GM19043 (cell line): Measurements from ENCODE around the gene FJX1.
A peak's percentile ranks its signal among the peaks of the same experiment; 100 is the strongest.

ENCODE experiments used
- ATAC-seq: cut with Tn5 transposase; IDR thresholded peaks from one replicate; pipeline ENCODE4 v1.9.1; 2021; ENCODE audit warnings: low read depth; ENCODE audit not compliant: unreplicated experiment

The FJX1 gene

GRCh38 chr11:35602979-35603378, 15.3 kb upstream of the FJX1 start:
- no peak for ATAC-seq

DNA sequence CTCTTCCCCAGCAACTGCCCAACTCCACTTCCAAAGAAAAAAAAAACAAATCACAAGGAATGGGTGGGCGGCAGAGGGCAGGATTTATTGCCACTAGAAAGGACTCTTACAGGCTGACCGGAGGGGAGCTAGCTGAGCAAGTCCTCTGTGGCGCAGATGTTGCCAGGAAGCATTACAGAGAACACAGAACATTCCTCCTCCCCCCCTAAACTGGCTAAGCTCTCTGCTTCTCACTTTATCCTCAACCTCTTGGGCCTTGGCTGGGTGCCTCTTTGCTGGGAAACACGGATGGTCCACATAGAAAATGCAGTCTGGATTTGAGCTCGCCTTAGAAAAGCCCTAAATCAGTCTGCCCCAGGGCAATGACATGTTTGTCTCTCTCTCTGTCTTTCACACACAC, 12.6 kb upstream of the FJX1 start:
- no peak for ATAC-seq

DNA sequence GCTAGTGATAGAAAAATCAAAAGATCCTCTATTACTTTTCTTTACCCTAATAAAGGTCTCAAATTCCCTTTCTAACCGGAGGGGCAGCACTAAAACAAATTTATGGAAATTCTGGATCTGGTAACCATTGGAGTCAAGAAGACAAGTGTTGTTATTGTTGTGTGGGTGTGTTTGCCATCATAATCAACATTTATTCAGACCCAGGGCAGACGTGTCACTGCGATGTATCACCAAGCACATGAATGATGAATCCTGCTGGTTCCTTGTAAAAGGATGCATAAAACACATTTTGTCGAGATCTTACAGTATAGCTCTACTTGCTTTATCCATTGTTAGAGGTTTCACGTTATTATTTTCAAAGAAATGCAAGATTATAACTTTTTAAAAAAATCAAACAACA, 12.1 kb upstream of the FJX1 start:
- ATAC-seq, result no peak

- ATAC-seq, result no peak
Observed at GRCh38 chr11:35608502-35608901, 9.8 kb upstream of the FJX1 start.

DNA sequence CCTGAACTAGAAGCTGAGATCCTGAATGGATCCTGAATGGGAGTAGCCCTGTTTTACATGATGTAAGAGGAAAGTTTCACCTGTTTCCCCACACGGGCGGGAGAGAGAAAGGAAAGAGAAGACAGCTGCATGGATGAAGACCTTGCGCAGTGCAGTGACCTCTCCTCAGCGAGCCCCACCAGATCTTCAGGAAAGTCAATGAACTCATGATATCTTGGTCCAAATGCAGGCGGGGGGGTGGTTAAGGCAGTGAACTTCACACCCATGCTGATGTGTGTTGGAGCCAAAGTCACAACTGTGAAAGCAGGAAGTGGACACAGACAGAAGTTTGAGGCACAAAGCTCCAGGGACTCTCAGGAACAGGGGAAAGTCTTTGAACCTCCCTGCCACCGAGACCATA, 8.6 kb upstream of the FJX1 start:
- no peak for ATAC-seq

DNA sequence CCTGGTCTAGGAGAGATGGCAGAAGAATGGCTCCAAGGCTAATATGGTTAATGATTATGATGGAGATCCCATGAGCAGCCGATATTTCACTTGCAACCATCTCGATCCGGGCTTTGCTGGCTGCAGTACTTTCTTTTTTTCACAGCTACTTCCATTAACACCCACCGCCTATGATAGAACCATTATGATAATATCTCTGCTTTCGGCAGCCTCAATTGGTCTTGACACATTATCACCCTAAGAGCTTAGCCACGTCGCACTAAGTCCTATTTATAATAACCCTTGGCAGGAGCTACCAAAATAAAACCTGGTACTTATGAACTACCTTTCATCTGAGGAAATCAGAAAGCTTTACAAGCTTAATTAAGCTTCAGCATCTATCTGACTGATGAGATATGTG, 7.6 kb upstream of the FJX1 start:
- ATAC-seq, result no peak

- no peak for ATAC-seq
Observed at GRCh38 chr11:35611741-35612140, 6.5 kb upstream of the FJX1 start.

GRCh38 chr11:35614939-35615569, 3.2 kb upstream of the FJX1 start:
- ATAC-seq, result no peak

DNA sequence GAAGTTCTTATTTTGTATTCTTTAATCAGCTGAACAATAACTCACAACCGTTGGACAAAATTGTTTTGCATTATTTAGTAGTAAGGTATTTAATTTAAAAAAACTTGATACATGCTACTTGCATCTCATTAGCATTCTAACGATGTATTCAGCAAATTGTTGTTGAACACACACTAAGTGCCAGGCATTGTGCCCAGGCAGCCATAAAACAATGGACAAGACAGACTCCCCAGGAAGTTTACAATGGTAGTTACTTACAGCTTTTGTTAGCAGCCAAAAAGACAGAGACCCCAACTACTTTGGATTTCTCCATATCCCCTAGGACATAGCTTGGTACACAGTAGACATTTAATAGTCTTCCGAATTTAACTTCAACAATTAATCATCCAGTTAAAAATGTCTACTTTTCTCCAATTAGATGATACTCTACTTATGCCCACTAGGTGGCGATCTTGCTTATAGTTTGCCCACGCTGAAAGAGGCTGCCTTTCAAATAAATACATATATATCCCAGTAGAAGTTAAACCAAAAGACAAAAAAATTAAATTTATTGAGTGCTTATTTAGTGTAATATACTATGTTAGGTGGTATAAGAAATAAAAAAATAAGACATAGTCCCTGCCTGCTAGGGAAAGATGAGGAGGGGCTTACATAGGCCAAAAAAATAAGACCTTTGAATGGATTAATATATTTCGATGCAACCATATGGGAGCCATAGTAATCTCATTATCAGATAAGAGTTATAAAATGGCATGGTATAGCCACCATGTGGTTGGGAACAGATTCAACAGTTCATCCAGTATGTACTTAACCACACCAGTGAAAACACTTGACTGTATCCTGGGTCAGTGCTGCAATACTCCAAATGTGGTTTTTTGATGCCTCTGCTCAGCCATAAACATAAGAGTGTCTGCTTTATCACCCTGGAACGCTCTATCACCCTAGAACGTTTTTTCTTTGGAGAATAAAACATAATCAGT, 2.0 kb upstream of the FJX1 start:
- no peak for ATAC-seq

DNA sequence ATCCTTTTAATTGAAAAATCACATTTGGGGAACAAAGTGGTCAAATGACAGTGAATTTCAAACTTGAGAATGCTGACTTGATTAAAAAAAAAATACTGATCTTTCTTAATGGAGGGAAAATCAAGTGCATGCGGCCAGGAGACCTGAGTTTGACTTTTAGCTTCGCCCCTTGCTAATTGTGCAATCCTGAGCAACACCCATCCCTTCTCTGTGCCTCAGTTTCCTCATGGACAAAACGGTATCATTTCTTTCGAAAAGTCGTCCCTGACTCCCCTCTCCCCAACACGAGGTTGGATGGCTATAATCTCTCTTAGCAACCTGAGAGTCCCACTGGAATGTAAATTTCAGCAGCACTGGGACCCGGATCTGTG, 959 bp upstream of the FJX1 start:
- ATAC-seq, result no peak

GRCh38 chr11:35618497-35619115, 346 bp downstream of the FJX1 start:
- ATAC-seq, result peak; percentile 33

GRCh38 chr11:35619116-35619854, 1.0 kb downstream of the FJX1 start:
- peak; percentile 26 for ATAC-seq

- ATAC-seq, result no peak
Observed at GRCh38 chr11:35619855-35620640, 1.8 kb downstream of the FJX1 start.

GRCh38 chr11:35620795-35621194, 2.5 kb downstream of the FJX1 start:
- no peak for ATAC-seq

GRCh38 chr11:35621620-35622019, 3.4 kb downstream of the FJX1 start:
- ATAC-seq, result no peak

DNA sequence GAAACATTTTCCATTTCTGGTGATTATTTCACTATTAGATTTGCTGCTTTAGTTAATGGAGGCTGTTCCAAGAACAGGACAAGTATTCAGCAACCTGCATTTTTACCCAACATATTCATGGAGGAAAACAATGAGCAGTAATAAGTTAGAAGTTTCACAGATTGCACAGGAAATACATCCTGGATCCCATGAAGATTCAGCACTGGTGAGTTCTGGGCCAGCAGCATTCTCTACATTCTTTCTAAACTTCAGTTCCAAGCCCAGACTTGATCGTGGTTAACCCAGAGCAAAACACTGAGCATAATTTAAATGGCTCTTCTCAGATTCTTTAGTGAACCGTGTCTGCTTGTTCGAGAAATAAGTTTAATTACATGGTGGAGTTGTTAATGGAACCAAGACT, 3.8 kb downstream of the FJX1 start:
- no peak for ATAC-seq

DNA sequence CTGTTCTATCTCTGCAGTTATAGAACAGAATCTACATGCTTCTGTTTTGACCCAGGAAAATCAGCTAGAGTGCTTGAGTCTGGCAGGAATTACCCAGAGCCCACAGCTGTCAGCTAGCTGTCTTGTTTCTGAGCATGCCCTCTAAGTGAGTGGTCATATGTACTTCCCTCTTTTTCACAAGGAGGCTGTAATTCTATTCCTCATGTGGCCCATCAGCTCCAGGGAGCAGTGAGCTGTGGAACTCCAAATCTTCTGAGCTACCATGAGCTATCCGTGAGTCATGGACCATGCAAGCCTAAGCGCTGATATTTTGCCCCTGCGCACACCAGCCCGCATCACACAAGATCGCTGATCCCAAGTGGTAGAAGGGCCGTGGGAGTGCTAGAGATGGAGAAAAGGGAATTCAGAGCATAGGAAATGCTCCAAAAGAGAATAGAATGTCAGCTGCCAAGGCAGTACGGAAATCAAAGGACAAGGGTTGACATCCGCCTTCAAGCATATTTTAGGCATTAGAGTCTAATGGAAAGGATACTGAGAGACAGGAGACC, 5.4 kb downstream of the FJX1 start:
- no peak for ATAC-seq

DNA sequence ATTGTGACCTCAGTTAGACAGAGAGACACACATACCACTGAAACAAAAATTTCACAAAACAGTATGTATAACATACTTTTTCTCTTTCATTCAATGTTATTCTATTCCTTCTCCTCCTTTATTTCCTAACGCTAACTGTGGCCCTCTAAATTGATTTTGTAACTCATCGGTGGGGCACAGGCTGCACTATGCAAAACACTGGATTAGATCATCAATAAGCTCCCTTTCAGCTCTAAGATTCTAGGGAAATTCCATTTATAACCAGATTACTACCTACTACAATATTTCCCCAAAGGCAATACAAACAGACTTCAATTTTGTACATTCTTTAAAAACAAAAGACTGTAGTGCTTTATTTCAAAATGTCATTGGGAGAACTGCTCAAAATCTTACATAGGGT, 6.1 kb downstream of the FJX1 start:
- ATAC-seq, result no peak

GRCh38 chr11:35624781-35625180, 6.5 kb downstream of the FJX1 start:
- ATAC-seq, result no peak

DNA sequence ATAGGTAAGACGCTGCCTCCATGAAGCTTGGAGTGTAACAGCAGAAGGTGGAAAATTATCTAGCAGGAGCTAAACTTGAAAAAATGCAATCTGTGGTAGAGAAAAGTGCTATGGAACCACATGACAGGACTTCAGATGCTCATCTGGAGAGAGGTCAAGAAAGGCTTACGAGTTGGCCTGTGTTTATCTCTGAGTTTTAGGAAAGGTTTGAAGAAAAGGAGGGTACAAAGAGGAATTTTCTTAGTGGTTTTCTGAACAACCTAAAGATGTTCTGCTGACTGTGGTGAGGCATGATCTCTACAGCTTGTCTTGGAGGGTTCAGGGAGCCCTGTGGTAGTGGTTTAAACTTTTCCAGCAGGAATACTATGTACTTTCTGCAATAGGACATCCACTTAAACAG, 8.2 kb downstream of the FJX1 start:
- no peak for ATAC-seq
